DMS79 treated with DMSO at 0.1 percent for 48 hours (cell line): ENCODE results near the gene SLC1A7.

Experiments
- DNase-seq: peaks from one replicate; lab custom pipeline; 2025; lab: John Stamatoyannopoulos, UW

SLC1A7 gene

DNA sequence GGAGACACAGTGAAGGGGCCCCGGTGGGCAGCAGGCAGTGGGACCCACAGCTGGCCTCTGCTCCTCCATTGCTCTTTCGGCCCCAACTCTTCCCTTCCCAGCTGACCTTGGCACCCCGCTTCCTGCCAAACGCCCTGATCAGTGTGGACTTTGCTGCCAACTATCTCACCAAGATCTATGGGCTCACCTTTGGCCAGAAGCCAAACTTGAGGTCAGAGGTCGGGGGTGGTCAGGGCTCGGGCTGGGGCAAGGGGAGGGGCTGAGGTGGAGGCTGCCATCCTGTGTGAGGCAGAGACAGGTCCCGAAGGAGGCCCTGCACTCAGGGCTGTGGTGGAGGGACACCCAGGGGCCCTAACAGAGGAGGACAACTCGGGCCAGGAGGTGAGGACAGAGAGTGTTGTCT is 66.7 kb downstream of the SLC1A7 start:
- no peak for DNase-seq

DNA sequence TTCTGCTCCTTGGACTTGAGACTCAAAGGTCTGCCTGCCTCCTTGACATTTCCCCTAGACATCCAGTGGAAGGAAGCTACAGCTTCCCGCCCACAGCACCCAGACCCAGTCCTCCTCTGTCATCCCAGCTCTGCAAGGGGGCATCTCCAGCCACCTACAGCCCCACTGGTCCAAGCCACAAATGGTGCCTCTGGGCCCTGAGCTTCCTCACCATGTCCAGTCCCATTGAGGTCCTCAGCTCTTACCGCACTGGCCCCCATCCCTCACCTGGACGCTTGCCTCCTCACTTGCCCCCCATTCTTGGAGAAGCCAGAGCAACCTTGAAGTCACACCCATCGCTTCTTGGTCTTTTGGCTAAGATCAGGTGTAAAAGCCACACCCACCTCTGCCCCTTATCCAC is 67.2 kb downstream of the SLC1A7 start:
- DNase-seq, result no peak

DNA sequence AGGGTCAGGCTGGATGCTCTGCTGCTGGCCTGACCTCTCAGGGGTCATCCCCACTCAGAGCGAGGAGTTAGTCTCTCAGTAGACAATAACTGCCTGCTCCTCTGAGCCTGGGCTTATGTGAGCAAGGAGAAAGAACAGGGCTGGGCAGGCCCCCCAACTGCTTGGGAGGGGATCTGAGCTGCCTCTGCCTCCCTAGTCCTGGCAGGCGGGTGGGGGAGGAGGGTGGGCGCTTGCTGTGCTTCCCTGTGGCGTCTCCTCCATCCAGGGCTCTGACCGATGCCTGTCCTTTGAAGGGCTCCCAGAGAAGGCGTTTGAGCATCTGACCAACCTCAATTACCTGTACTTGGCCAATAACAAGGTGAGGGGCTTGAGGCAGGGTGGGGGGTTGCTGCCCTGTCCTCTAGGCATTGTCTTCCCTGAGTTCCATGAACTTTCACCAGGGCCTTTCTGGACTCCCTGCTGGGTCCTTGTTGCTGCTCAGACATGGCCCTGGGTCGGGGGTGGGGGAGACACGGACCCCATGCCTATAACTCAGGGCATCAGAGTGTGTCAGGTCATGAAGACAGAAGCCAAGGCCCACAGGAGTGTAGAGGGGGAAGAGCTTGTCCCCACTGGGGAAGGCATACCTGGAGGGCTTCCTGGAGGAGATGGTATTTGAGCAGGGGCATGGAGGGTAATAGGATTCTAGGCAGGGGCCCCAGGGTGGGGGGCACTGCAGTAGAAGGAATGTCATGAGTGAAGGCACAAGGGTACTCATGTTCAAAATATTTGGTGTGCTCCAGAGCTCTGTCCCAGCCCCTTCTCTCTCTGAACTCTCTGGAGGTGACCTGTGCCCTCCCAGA is 67.9 kb downstream of the SLC1A7 start:
- no peak for DNase-seq

DNA sequence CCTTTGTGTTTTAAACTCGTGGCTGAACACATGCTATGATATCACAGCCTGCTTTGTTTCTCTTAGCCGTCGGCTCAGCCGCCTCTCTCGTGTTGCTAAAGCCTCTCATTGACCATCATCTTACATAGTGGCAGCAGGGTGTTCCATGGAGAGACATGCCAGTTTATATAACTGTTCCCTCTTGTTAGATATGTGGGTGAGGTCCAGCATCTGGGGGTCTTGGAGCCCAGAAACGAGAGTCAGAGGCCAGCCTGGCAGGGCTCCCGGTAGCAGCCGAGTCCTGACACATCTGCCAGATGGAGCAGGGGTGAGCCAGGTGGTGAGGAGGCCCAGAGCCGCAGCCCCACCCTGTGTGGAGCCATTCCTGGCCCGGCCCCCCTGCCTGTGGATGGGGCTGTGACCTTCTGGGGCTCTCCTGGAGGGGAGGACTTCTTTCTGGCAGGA is 68.5 kb downstream of the SLC1A7 start:
- no peak for DNase-seq

DNA sequence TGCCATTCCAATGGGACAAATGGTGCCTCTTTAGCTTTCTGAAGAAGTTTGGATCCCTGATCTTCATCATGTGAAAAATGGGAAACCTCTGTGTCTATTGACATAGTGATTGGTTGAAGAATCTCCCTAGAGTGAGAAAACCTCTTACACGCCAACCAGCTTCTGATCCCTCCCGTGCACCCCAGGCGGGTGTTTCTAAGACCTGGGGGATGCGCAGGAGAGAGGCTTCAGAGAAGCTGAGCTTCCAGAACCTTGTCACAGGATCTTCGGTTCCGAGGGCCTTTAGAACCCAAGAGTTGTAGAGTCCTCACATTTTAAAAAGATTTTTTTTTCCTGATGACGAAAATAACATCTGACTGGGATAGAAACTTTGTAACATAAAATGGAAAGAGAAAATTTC is 69.2 kb downstream of the SLC1A7 start:
- DNase-seq, result no peak

DNA sequence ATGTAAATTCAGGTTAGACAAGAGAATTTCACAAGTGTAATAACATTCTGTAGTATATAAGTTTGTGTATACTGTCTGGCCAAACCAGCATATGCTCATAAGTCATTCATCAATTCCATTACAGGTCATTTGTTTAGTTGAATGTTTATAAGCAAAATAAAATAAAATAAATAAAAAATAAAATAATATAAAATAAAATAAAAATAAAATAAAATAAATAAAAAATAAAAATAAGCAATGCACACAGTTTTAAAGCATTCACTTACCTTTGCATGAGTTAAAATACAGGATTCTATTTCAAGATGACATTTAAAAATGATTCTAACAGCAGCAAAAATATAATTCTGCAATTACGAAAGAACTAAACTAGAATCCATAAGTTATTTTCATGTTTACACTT is 70.5 kb downstream of the SLC1A7 start:
- no peak for DNase-seq

DNA sequence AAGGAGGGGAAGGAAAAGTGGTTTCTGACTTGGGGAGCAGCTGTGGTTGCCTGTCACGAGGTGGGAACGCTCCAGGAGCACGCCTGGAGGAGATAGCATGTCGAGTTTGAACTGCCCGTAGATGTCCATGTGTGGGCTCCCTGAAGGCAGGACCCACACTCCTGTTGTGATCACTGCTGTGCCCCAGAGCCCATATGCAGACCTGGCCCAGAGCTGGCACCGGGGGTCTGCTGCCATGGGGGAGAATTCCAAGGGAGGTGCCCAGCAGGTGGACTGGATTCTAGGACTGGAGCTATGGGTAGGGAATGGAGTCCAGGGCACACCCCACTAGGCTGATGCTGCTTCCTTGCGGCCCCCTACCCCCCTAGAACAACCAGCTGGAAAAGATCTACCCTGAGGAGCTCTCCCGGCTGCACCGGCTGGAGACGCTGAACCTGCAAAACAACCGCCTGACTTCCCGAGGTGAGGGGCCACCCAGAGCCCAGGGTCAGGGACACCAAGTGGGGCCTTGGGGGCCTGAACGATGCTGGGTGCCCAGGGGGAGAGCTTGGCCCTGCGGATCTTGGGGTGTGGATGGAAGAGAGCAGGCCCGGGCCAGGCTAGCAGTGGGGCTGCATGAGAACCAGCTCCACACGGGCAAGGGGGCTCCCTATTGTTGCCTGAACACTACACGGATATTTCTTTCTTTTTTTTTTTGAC is 71.1 kb downstream of the SLC1A7 start:
- no peak for DNase-seq

DNA sequence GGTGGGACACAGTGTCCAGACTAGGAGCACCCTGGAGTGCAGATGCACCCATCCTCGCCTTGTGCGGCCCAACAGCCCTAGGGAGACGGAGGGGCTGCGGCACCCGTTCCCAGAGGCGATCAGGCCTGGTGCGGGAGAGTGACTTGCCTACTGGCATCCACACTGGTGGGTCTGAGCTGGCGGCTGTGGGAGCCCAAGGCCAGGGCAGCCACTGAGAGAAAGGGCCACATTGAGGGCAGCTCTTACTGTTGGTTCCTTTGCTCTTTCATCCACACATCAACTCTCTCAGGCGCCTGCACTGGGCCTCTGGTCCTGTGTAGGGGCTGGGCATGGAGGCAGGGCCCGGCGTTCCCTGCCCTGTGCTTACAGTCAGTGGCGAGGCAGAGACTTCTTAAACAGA is 71.8 kb downstream of the SLC1A7 start:
- DNase-seq, result no peak

DNA sequence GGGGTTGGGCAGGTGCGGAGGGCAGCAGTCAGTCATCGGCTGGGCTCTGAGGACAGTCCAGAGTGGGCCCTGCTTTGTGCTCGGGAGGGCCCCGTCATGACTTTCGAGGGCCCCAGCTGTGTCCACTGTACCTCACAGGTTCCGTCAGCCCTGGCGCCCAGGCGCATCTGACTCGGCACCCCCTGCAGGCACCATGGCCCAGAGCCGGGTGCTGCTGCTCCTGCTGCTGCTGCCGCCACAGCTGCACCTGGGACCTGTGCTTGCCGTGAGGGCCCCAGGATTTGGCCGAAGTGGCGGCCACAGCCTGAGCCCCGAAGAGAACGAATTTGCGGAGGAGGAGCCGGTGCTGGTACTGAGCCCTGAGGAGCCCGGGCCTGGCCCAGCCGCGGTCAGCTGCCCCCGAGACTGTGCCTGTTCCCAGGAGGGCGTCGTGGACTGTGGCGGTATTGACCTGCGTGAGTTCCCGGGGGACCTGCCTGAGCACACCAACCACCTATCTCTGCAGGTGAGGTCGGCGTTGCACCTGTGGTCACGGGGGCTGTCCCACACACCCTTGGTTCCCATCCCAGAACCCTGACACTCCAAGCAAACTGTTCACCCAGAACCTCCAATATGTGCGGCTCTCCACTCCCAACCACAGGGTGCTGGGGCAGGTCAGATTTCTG is 72.6 kb downstream of the SLC1A7 start:
- DNase-seq, result no peak

DNA sequence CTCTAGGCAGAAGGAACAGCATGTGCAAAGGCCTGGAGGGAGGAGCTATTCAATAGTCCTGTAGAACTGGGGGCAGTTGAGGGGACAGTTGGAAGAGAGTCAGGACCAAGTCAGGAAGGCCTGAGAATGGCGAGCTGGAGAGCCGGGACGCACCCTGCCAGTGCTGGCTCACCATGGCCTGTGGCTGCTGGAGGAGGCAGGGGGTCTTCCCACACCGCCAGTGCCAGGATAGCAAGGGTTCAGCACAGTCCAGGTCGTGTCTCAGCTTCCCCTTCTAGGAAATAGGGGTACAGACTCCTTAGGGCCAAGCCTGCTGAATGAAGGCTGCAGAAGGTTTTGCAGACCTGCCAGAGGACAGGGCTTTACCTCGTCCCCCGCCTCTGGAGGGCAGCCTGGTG is 73.2 kb downstream of the SLC1A7 start:
- DNase-seq, result no peak

DNA sequence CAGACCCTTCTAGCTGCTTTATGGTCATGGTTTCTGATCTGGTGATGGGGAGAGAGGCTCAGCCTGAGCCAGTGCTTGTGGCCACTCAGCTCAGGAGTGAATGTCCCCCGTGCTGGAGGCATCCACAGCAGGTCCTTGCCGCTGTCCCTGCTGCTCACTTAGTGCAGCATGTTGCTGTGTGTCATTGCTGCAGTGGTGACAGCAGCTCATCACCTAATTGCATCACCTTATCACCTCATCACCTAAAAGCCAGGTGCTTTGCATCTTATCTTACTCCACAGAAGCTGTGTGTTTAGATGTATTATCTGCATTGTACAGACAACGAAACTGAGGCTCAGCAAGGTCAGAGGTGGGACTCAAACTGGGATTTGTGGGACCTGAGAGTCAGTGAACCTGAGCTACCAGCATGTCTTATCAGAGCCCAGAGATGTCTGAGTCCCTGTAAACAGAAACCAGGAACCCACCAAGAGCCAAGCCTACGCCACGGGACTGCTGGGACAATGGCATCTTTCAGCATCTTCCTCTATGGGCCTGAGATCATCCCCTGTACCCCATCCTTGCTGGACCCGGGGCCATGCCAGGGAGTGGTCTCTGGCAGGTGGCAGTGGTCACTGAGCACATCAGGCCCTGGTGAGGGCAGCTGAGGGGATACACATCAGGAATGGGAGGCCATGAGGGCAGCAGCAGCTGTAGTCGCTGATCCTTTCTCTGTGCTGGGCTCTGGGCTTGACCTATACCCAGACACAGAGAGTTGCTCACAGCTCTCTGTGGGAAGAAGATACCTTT is 73.9 kb downstream of the SLC1A7 start:
- DNase-seq, result no peak

DNA sequence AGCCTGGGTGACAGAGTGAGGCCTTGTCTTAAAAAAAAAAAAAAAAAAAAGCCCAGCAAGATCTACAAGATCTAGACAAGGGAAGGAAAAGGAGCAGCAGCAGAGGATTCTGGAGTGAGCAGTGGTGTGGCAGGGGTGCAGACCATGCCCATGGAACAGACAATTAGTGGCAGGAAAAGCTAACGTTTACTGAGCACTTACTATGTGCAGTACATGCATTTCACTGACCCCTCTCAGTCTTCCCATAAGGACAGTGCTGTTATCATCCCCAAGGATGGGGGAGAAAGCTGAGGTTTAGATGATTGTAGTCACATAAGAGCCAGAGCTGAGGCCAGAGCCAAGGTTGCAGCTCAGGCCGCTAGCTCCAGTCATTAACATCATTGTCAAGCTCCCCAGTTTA is 74.6 kb downstream of the SLC1A7 start:
- DNase-seq, result no peak

DNA sequence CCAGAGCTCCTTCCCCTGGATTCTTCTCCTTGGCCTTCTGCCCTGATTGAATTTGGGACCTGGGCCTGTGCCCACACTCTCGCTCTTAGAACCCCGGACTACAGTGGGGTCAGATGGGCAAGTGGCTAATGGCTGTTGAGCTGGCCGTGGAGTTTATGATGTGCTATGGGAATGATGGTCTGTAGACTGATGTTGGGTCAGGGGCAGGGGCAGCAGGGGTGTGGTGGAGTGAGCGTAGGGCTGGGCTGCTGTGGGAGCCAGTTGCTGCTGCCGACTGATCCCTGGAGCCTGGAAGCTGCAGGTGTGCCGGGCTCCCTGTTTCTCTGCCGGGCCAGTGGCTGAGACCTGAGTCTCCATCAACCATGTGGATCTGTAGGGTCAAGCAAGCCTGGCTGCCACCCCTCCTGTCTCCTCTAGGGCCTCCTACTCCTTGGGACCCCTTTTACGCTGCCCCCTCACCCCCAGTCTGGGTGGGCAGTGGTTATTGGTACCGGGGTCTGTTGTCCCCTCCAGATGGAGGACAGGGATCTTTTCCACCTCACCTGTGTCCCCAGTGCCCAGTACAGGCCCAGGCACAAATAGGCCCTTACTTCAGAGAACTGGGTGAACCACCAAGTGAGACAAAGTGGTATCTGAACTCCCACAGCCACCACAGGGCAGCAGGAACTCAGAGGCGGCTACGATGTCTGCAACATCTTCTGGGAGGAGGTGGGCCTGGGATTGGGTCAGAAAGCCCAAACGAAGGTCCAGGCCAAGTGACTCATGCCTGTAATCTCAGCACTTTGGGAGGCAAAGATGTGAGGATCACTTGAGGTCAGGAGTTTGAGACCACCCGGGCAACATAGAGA is 75.3 kb downstream of the SLC1A7 start:
- DNase-seq, result no peak

DNA sequence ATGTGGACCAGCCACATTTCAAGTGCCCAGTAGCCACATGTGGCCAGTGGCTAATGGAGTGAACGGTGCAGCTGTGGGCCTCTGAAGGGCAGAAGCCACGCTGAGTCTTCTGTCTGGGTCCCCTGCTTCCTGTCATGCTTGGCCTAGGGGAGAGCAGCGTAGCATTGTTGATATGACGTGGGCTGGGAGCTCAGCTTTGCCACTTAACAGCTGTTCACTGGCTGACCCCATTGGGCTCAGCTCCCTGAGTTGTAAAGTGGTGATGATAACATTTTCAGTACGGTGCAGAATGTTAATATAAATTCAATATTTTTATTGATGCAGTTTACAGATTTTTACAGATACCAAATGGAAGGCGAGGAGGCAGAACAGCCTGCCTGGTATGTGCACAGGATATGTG is 76.0 kb downstream of the SLC1A7 start:
- no peak for DNase-seq

DNA sequence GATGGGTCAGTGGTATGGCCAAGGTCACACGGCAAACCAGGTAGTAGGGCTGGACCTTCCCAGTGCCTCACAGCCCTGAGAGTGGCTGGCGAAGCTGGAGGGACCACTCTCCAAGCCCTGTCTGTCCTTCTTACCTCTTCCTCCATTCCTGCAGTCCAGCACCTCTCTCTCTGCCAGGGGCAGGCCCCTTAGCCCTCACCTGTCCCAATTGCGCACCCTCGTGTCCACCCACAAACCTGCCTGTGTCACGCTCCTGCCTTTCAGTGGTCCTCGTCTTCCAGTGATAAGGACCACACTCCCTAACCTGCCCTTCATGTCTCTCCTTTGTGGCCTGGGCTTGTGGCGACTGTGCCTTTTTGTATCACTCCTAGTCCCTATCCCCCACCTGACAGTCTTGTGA is 77.0 kb downstream of the SLC1A7 start:
- DNase-seq, result no peak

DNA sequence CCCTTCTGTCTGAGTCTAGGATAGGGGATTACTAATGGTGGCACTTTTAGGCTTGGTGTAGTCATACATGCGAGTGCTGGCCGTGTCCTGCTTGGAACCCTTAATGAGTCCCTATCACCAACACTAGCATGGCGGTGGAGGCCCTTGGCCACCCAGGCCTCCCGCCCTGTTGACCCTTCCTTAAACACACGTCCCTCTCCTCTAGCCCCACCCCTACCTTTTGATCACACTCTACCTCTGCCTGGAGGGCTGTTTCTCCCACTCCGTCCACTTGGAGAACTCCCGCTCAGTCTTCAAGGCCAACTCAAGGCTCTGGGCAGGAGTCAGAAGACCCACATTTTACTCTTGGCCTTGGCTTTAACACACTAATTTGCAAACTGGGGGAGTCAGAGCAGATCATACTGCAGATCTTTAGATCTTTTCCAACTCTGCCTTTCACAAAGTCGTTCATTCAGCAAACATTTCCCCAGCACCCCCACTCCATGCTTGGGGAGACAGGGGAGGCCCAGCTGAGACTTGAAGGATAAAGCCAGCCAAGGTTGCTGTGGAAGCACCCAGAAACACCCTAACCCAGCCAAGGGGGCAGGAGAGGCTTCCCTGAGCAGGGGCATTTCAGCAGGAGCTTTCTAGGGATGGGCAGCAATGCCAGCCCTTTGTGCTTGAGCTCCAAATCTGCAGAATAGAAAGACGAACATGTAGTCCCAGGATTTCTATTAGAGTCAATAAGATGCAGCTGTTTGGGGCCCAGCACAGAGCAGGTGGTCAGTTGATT is 78.5 kb downstream of the SLC1A7 start:
- DNase-seq, result no peak

DNA sequence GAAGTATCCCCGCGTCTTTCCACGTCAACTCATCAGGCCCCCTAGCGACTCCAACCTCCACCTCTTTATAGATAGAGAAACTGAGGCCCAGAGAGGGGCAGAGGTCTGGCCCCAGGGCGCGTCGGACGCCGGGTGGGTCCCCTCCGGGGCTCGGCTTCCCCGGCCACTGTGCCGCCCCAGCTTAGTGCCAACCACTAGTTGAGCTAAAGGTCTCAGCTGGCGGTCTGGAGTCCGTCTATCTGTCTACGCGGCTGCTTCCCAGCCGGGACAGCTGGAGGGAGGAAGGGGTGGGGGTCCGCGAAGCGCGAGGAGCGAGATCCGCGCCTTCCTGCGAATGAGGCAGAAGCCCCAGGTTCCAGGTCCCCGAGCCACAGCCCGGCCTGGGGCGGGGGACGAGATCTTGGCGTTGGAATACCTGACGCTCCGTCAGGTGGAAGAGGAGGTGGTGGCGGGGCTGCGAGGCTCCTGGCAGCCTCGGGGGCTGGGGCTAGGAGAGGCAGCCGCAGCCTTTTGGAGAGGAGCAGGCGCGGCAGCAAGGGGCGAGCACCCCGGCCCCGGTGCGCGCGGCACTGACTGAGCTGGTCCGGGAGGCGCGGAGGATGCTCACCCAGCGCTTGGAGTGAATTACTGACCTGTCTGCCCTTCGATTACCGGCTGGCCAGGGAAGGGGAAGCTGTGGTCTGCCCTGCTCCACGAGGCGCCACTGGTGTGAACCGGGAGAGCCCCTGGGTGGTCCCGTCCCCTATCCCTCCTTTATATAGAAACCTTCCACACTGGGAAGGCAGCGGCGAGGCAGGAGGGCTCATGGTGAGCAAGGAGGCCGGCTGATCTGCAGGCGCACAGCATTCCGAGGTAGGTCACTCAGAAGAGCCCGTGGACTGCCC is 79.5 kb downstream of the SLC1A7 start:
- DNase-seq, result no peak

DNA sequence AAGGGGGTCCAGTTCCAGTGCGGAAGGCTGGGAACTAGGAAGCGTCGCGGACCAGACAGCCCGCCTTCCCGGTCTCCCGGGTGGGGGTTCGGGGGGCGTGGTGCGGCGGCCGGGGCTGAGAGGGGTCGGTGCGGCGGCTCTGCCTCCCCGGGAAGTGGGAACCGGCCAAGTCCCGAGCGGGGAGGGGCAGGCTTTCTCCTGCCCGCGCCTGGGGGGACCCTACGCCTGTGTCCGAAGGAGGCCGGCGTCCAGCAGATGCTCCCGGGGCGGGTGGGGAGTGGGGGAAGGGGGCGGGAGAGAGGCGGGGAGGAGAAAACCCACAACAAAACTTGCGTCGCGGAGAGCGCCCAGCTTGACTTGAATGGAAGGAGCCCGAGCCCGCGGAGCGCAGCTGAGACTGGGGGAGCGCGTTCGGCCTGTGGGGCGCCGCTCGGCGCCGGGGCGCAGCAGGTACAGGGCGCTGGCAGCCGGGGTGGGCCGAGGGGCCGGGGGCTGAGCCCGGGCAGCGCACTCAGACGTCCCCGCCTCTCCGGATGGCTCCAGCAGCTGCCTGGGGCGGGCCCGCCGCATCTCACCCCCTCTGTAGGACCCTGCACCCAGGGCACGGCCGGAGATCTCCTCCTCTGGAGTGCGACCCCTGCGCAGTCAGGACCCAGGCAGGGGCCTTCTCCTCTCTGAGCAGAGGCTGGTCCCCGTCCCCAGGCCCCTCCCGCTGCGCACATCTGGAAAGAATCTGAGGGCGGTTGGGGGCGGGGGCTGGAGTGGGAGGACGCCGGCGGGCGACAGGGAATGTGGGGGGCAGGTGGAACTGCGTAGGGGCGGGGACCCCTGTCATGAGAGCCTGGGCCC is 80.4 kb downstream of the SLC1A7 start, which contains the start of gene PODN:
PODN (plus strand) TSS at position 355 of the 849 bp plus-strand sequence. CDS start 7,643 bp downstream, outside the sequence.
- DNase-seq, result peak; percentile 18
